Sigmoid colon (tissue), 7 donors: ENCODE results near the gene PPP1R27. TPM values are rescaled to one million over a fixed set of nuclear protein-coding genes. Genes with fewer than 3 reads are reported as not detected.
"Not testable (repeated sequence)": the region's sequence is repeated elsewhere in the genome, so short reads cannot be mapped to it uniquely, and the experiment has no call there.

Experiments
- DNase-seq: peaks from one replicate; pipeline ENCODE4 v3.0.0-alpha.2; 2019
- H3K27ac ChIP-seq, 4 donors: fragments of 200-600 bp; sonication (generic); one replicate each; pipeline ENCODE4 v1.5.1; 2016 to 2019; ENCODE audit warnings: mild to moderate bottlenecking in 1 of 4
- H3K27me3 ChIP-seq, 3 donors: fragments of 200-600 bp; sonication (generic); one replicate each; pipeline ENCODE4 v1.5.1; 2019; ENCODE audit warnings: mild to moderate bottlenecking in 1 of 3
- H3K36me3 ChIP-seq, 4 donors: fragments of 200-600 bp; sonication (generic); one replicate each; pipeline ENCODE4 v1.5.1; 2016 to 2019
- H3K4me1 ChIP-seq, 4 donors: fragments of 200-600 bp; sonication (generic); one replicate each; pipeline ENCODE4 v1.5.1; 2017 to 2019
- H3K4me3 ChIP-seq, 4 donors: fragments of 200-600 bp; sonication (generic); one replicate each; pipeline ENCODE4 v1.5.1; 2017 to 2019; ENCODE audit warnings: mild to moderate bottlenecking in 2 of 4, moderate library complexity in 1 of 4
- H3K9me3 ChIP-seq, 4 donors: fragments of 200-600 bp in 3 of 4; sonication (generic) in 3 of 4; one replicate each; pipeline versions ENCODE4 v1.5.1 to v1.6.1; 2013 to 2019
- CTCF ChIP-seq, 4 experiments: fragments of 450-650 bp in 3 of 4; fragments of 200-600 bp in 1 of 4; IDR thresholded peaks; one replicate each; pipeline ENCODE4 v1.5.1; 2016 to 2019; ENCODE audit warnings: antibody characterized with exemption in 4 of 4, mild to moderate bottlenecking in 3 of 4, moderate library complexity in 2 of 4
- EP300 ChIP-seq, 4 donors: sonication (generic); formaldehyde crosslinking; IDR thresholded peaks; one replicate each; pipeline ENCODE4 v1.6.1; 2017; ENCODE audit warnings: antibody characterized with exemption in 4 of 4
- POLR2A ChIP-seq, 2 donors: fragments of 450-650 bp; IDR thresholded peaks; one replicate each; pipeline ENCODE4 v1.6.1; 2016; ENCODE audit warnings: antibody characterized with exemption in 2 of 2, mild to moderate bottlenecking in 2 of 2, moderate library complexity in 2 of 2
- POLR2AphosphoS5 ChIP-seq, 4 donors: sonication (generic); formaldehyde crosslinking; IDR thresholded peaks; one replicate each; pipeline ENCODE4 v1.6.1; 2017; ENCODE audit warnings: antibody characterized with exemption in 4 of 4
- WGBS, 2 donors: extraction: QIAGEN DNeasy Blood & Tissue Kit; methylation state at CpG; one replicate each; pipeline ENCODE4 v1.1.7; 2013; 5-methylcytosine and 5-hydroxymethylcytosine counted together
- intact Hi-C: fragments of 100-400 bp; cut with DNase I; formaldehyde crosslinking; loops from one replicate; pipeline ENCODE4 v1.15.1; 2023
- polyA plus RNA-seq, 3 donors: library from polyadenylated mRNA; stranded (reverse); fragments of 200-250 nt; gene quantifications; one replicate each; pipeline ENCODE4 v1.2.3, GENCODE V29; 2013
- total RNA-seq, 4 donors: library from RNA; depleted of rRNA; stranded (reverse); fragments of >200 nt; gene quantifications; one replicate each; pipeline ENCODE4 v1.1.0, GENCODE V29; 2016
- donor health status: healthy with polysubstance abuse.
- donor health status: Bipolar disorder and iron deficiency.
- donor health status: healthy.

The PPP1R27 gene
- total and polyA plus RNA-seq, 7 donors = 0.50 TPM; not detected in 6

GRCh38 chr17:81840826-81841778 lies 6.3 kb upstream of the PPP1R27 start:
- intact Hi-C loops = no loop called here
- Histone ChIP-seq H3K9me3 (no peaks in the 10 kb centered on the region), H3K27me3 (no peaks in the 10 kb centered on the region), H3K4me3 (no peak overlapping the region), H3K36me3 (peaks cover 24 to 35% (median 32%) of the 10 kb centered on the region in 4 donors), H3K27ac (no peak overlapping the region), H3K4me1 (no peaks in the 10 kb centered on the region)
- TF ChIP-seq CTCF (IDR thresholded peaks at IDR 0.05) (no peak), POLR2A (IDR thresholded peaks at IDR 0.05) (no peak), POLR2AphosphoS5 (IDR thresholded peaks at IDR 0.05) (no peak), EP300 (IDR thresholded peaks at IDR 0.05) (no peak)
- no peak for DNase-seq
- WGBS, 2 donors = 85 to 86% methylated on average over 40 of the region's 40 CpGs

- 96 to 97% methylated on average over 5 of the region's 5 CpGs for WGBS, 2 donors
- intact Hi-C loops, H3K27me3 ChIP-seq, H3K4me1 ChIP-seq, DNase-seq, H3K4me3 ChIP-seq, H3K27ac ChIP-seq, H3K9me3 ChIP-seq: not testable (repeated sequence)
- peaks cover 13 to 24% (median 21%) of the 10 kb centered on the region in 4 donors for H3K36me3 ChIP-seq
Observed at GRCh38 chr17:81840059-81840458, 5.2 kb upstream of the PPP1R27 start.

- H3K9me3 ChIP-seq = no peaks in the 10 kb centered on the region
- intact Hi-C loops = no loop called here
- no peak overlapping the region for H3K27ac ChIP-seq
- no peaks in the 10 kb centered on the region for H3K27me3 ChIP-seq
- H3K4me3 ChIP-seq = no peak overlapping the region
- TF ChIP-seq POLR2A (IDR thresholded peaks at IDR 0.05) = no peak
- no peak for TF ChIP-seq POLR2AphosphoS5 (IDR thresholded peaks at IDR 0.05)
- TF ChIP-seq EP300 (IDR thresholded peaks at IDR 0.05) = no peak
- no peak for TF ChIP-seq CTCF (IDR thresholded peaks at IDR 0.05)
- WGBS, 2 donors = 83 to 85% methylated on average over 15 of the region's 15 CpGs
- H3K4me1 ChIP-seq = peaks cover 0 to under 1% (median 0%) of the 10 kb centered on the region in 4 donors
- no peak for DNase-seq
- H3K36me3 ChIP-seq = peaks cover 7 to 17% (median 14%) of the 10 kb centered on the region in 4 donors
Observed at GRCh38 chr17:81839301-81839700, 4.5 kb upstream of the PPP1R27 start.

- Histone ChIP-seq H3K9me3 (no peaks in the 10 kb centered on the region), H3K4me3 (no peak overlapping the region), H3K4me1 (peaks cover 0 to 5% (median 4%) of the 10 kb centered on the region in 4 donors), H3K36me3 (peaks cover 2 to 13% (median 9%) of the 10 kb centered on the region in 4 donors), H3K27ac (no peak overlapping the region), H3K27me3 (no peaks in the 10 kb centered on the region)
- TF ChIP-seq POLR2A (IDR thresholded peaks at IDR 0.05) (no peak), CTCF (IDR thresholded peaks at IDR 0.05) (no peak), EP300 (IDR thresholded peaks at IDR 0.05) (no peak), POLR2AphosphoS5 (IDR thresholded peaks at IDR 0.05) (no peak)
- DNase-seq = no peak
- intact Hi-C loops = no loop called here
- WGBS, 2 donors = 58 to 67% methylated on average over 17 of the region's 17 CpGs
Observed at GRCh38 chr17:81838753-81839255, 4.0 kb upstream of the PPP1R27 start.

- Histone ChIP-seq H3K4me1 (peaks cover 0 to 10% (median 9%) of the 10 kb centered on the region in 4 donors), H3K27ac (no peak overlapping the region), H3K27me3 (no peaks in the 10 kb centered on the region), H3K36me3 (peaks cover 0 to 1% (median 0%) of the 10 kb centered on the region in 4 donors), H3K9me3 (no peaks in the 10 kb centered on the region), H3K4me3 (no peak overlapping the region)
- intact Hi-C loops = no loop called here
- no peak for DNase-seq
- 82 to 84% methylated on average over 9 of the region's 9 CpGs for WGBS, 2 donors
- no peak for TF ChIP-seq POLR2AphosphoS5 (IDR thresholded peaks at IDR 0.05)
- no peak for TF ChIP-seq POLR2A (IDR thresholded peaks at IDR 0.05)
- no peak for TF ChIP-seq CTCF (IDR thresholded peaks at IDR 0.05)
- no peak for TF ChIP-seq EP300 (IDR thresholded peaks at IDR 0.05)
Observed at GRCh38 chr17:81837641-81838040, 2.8 kb upstream of the PPP1R27 start.
